Stimulated activated naive CD4-positive, alpha-beta T cell treated with Interleukin-2 at 50 U/mL for 16 hours (primary cell): ENCODE measurements around the gene KDM3B.
"Not testable (repeated sequence)": the region's sequence is repeated elsewhere in the genome, so short reads cannot be mapped to it uniquely, and the experiment has no call there.

Source experiments
- DNase-seq: peaks from one replicate; lab custom pipeline; 2025; lab: John Stamatoyannopoulos, UW

Gene KDM3B

GRCh38 chr5:138389911-138390310, 37.4 kb downstream of the KDM3B start:
- DNase-seq = not testable (repeated sequence)

- DNase-seq = no peak
Measured at GRCh38 chr5:138391859-138392386, 39.4 kb downstream of the KDM3B start.

GRCh38 chr5:138402640-138403039, 50.2 kb downstream of the KDM3B start:
- DNase-seq = no peak

- no peak for DNase-seq
Measured at GRCh38 chr5:138408023-138408422, 55.5 kb downstream of the KDM3B start.

GRCh38 chr5:138410996-138411640, 58.6 kb downstream of the KDM3B start:
- not testable (repeated sequence) for DNase-seq

- no peak for DNase-seq
Measured at GRCh38 chr5:138418444-138418843, 66.0 kb downstream of the KDM3B start.

GRCh38 chr5:138425079-138425478, 72.6 kb downstream of the KDM3B start:
- no peak for DNase-seq

- no peak for DNase-seq
Measured at GRCh38 chr5:138435943-138436342, 83.5 kb downstream of the KDM3B start.

- DNase-seq = no peak
Measured at GRCh38 chr5:138438003-138438723, 85.7 kb downstream of the KDM3B start.

GRCh38 chr5:138438724-138439476, 86.4 kb downstream of the KDM3B start, which contains the start of gene REEP2:
Gene REEP2 (plus strand): TSS chr5:138439057. CDS start chr5:138439209, 152 bp downstream.
- peak; percentile 64 for DNase-seq

- DNase-seq = no peak
Measured at GRCh38 chr5:138439477-138440158, 87.1 kb downstream of the KDM3B start.

- no peak for DNase-seq
Measured at GRCh38 chr5:138440159-138441073, 87.9 kb downstream of the KDM3B start.

GRCh38 chr5:138441221-138441620, 88.7 kb downstream of the KDM3B start:
- no peak for DNase-seq

- DNase-seq = no peak
Measured at GRCh38 chr5:138444078-138444773, 91.7 kb downstream of the KDM3B start.

GRCh38 chr5:138444774-138445546, 92.5 kb downstream of the KDM3B start:
- DNase-seq = no peak

- no peak for DNase-seq
Measured at GRCh38 chr5:138445547-138446271, 93.2 kb downstream of the KDM3B start.

GRCh38 chr5:138448070-138448469, 95.6 kb downstream of the KDM3B start:
- DNase-seq = no peak

- no peak for DNase-seq
Measured at GRCh38 chr5:138448481-138449398, 96.3 kb downstream of the KDM3B start.
